GM12892 (cell line): ENCODE measurements around the gene CAMKK2.
"Not testable (repeated sequence)": the region's sequence is repeated elsewhere in the genome, so short reads cannot be mapped to it uniquely, and the experiment has no call there.

Source experiments
- POLR2A ChIP-seq: IDR thresholded peaks from 2 replicates; pipeline ENCODE4 v1.6.1; 2011; ENCODE audit warnings: low read depth, low read length, control low read depth
- POLR2AphosphoS5 ChIP-seq: IDR thresholded peaks from 2 replicates; pipeline ENCODE4 v1.6.1; 2011; ENCODE audit warnings: low read depth, low read length, control low read depth
- TAF1 ChIP-seq: IDR thresholded peaks from 2 replicates; pipeline ENCODE4 v1.6.1; 2011; ENCODE audit warnings: low read depth, mild to moderate bottlenecking, control low read depth, low read length, borderline replicate concordance

DNA sequence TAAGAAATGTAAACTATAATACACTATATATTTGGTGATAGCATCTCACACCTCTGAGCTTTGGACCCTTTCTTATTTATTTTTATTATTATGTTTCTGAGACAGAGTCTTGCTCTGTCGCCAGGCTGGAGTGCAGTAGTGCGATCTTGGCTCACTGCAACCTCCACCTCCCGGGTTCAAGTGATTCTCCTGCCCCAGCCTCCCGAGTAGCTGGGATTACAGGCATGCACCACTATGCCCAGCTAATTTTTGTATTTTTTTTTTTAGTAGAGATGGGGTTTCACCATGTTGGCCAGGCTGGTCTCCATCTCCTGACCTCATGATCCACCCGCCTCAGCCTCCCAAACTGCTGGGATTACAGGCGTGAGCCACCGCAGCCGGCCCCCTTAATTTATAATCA, 10.9 kb upstream of the CAMKK2 start:
- not testable (repeated sequence) for TF ChIP-seq POLR2AphosphoS5, POLR2A, TAF1
